Measurements from ENCODE around the gene NIP7.

NIP7 gene

GRCh38 chr16:69373019-69373418, 33.4 kb downstream of the NIP7 start:
- POLR2A ChIA-PET = no interaction called here
- no peak overlapping the region for H3K27ac ChIP-seq (ENCODE audit: insufficient read depth in 1 of 2, low read depth in 1 of 2, low read length in 2 of 2, poor library complexity in 1 of 2, severe bottlenecking in 2 of 2)
- peaks cover 20 to 53% (median 42%) of the 10 kb centered on the region in 4 experiments for H3K36me3 ChIP-seq (ENCODE audit: control insufficient read depth in 4 of 4, insufficient read depth in 4 of 4, low read length in 3 of 4)
- WGBS (ENCODE audit: insufficient coverage) = no CpG with 5 or more reads among the region's 1 CpG
- no peaks in the 10 kb centered on the region for H3K27me3 ChIP-seq (replicated peaks in 2 of 5; ENCODE audit: control insufficient read depth in 4 of 5, insufficient read depth in 5 of 5, low read length in 4 of 5)
- H3K4me3 ChIP-seq (ENCODE audit: control insufficient read depth in 1 of 7, extremely low read depth in 1 of 7, insufficient read depth in 4 of 7, low read depth in 2 of 7, low read length in 6 of 7) = no peak overlapping the region
- peaks cover 3 to 7% (median 5%) of the 10 kb centered on the region in 4 experiments for H3K4me1 ChIP-seq (ENCODE audit: control extremely low read depth in 1 of 4, control insufficient read depth in 4 of 4, insufficient read depth in 4 of 4, low read length in 3 of 4)
- DNase-seq = no peak
- CTCF ChIA-PET = interaction anchor here (0.6 to 1.2 kb wide), 3 partner anchors 12 to 955 kb away, joined by 3 to 4 read pairs (median 3); partner anchors contain the start of gene COG8
- H3K9me3 ChIP-seq (ENCODE audit: control extremely low read depth in 1 of 5, control insufficient read depth in 4 of 5, insufficient read depth in 2 of 5, low read depth in 1 of 5, low read length in 4 of 5) = no peaks in the 10 kb centered on the region

GRCh38 chr16:69376393-69377059, 37.0 kb downstream of the NIP7 start:
- peaks cover 6 to 14% (median 7%) of the 10 kb centered on the region in 4 experiments for H3K4me1 ChIP-seq (ENCODE audit: control extremely low read depth in 1 of 4, control insufficient read depth in 4 of 4, insufficient read depth in 4 of 4, low read length in 3 of 4)
- POLR2A ChIA-PET = interaction anchor here (0.6 kb wide), 1 partner anchor 57 kb away, joined by 4 read pairs; no protein-coding TSS in a partner anchor
- no peaks in the 10 kb centered on the region for H3K27me3 ChIP-seq (replicated peaks in 2 of 5; ENCODE audit: control insufficient read depth in 4 of 5, insufficient read depth in 5 of 5, low read length in 4 of 5)
- WGBS (ENCODE audit: insufficient coverage) = 100% methylated on average over 2 of the region's 10 CpGs
- CTCF ChIA-PET = no interaction called here
- DNase-seq = no peak
- H3K4me3 ChIP-seq (ENCODE audit: control insufficient read depth in 1 of 7, extremely low read depth in 1 of 7, insufficient read depth in 4 of 7, low read depth in 2 of 7, low read length in 6 of 7) = no peak overlapping the region
- H3K27ac ChIP-seq (ENCODE audit: insufficient read depth in 1 of 2, low read depth in 1 of 2, low read length in 2 of 2, poor library complexity in 1 of 2, severe bottlenecking in 2 of 2) = no peak overlapping the region
- no peaks in the 10 kb centered on the region for H3K9me3 ChIP-seq (ENCODE audit: control extremely low read depth in 1 of 5, control insufficient read depth in 4 of 5, insufficient read depth in 2 of 5, low read depth in 1 of 5, low read length in 4 of 5)
- H3K36me3 ChIP-seq (ENCODE audit: control insufficient read depth in 4 of 4, insufficient read depth in 4 of 4, low read length in 3 of 4) = peaks cover 12 to 46% (median 31%) of the 10 kb centered on the region in 4 experiments

GRCh38 chr16:69378036-69378435, 38.5 kb downstream of the NIP7 start:
- POLR2A ChIA-PET = no interaction called here
- Histone ChIP-seq H3K9me3 (ENCODE audit: control extremely low read depth in 1 of 5, control insufficient read depth in 4 of 5, insufficient read depth in 2 of 5, low read depth in 1 of 5, low read length in 4 of 5) (no peaks in the 10 kb centered on the region), H3K27me3 (replicated peaks in 2 of 5; ENCODE audit: control insufficient read depth in 4 of 5, insufficient read depth in 5 of 5, low read length in 4 of 5) (no peaks in the 10 kb centered on the region), H3K4me1 (ENCODE audit: control extremely low read depth in 1 of 4, control insufficient read depth in 4 of 4, insufficient read depth in 4 of 4, low read length in 3 of 4) (peaks cover 0 to 21% (median 14%) of the 10 kb centered on the region in 4 experiments), H3K4me3 (ENCODE audit: control insufficient read depth in 1 of 7, extremely low read depth in 1 of 7, insufficient read depth in 4 of 7, low read depth in 2 of 7, low read length in 6 of 7) (no peak overlapping the region), H3K27ac (ENCODE audit: insufficient read depth in 1 of 2, low read depth in 1 of 2, low read length in 2 of 2, poor library complexity in 1 of 2, severe bottlenecking in 2 of 2) (no peak overlapping the region), H3K36me3 (ENCODE audit: control insufficient read depth in 4 of 4, insufficient read depth in 4 of 4, low read length in 3 of 4) (peaks cover 15 to 48% (median 33%) of the 10 kb centered on the region in 4 experiments)
- CTCF ChIA-PET = interaction anchor here (0.6 to 1.0 kb wide), 4 partner anchors 13 to 1894 kb away, joined by 3 read pairs; no protein-coding TSS in a partner anchor
- WGBS (ENCODE audit: insufficient coverage) = 100% methylated on average over 1 of the region's 1 CpG
- no peak for DNase-seq

GRCh38 chr16:69378760-69379159, 39.2 kb downstream of the NIP7 start:
- Histone ChIP-seq H3K27ac (ENCODE audit: insufficient read depth in 1 of 2, low read depth in 1 of 2, low read length in 2 of 2, poor library complexity in 1 of 2, severe bottlenecking in 2 of 2) (no peak overlapping the region), H3K36me3 (ENCODE audit: control insufficient read depth in 4 of 4, insufficient read depth in 4 of 4, low read length in 3 of 4) (peaks cover 11 to 49% (median 35%) of the 10 kb centered on the region in 4 experiments), H3K27me3 (replicated peaks in 2 of 5; ENCODE audit: control insufficient read depth in 4 of 5, insufficient read depth in 5 of 5, low read length in 4 of 5) (no peaks in the 10 kb centered on the region), H3K4me3 (ENCODE audit: control insufficient read depth in 1 of 7, extremely low read depth in 1 of 7, insufficient read depth in 4 of 7, low read depth in 2 of 7, low read length in 6 of 7) (no peak overlapping the region), H3K9me3 (ENCODE audit: control extremely low read depth in 1 of 5, control insufficient read depth in 4 of 5, insufficient read depth in 2 of 5, low read depth in 1 of 5, low read length in 4 of 5) (no peaks in the 10 kb centered on the region), H3K4me1 (ENCODE audit: control extremely low read depth in 1 of 4, control insufficient read depth in 4 of 4, insufficient read depth in 4 of 4, low read length in 3 of 4) (peaks cover 0 to 26% (median 19%) of the 10 kb centered on the region in 4 experiments)
- no peak for DNase-seq
- ChIA-PET POLR2A (no interaction called here), CTCF (interaction anchor here (0.6 to 1.1 kb wide), 6 partner anchors 10 to 1895 kb away, joined by 3 read pairs; no protein-coding TSS in a partner anchor)
- WGBS (ENCODE audit: insufficient coverage) = 100% methylated on average over 1 of the region's 1 CpG

GRCh38 chr16:69381231-69381630, 41.7 kb downstream of the NIP7 start:
- 0% methylated on average over 2 of the region's 2 CpGs for WGBS (ENCODE audit: insufficient coverage)

GRCh38 chr16:69382421-69382820, 42.8 kb downstream of the NIP7 start:
- H3K4me3 ChIP-seq (ENCODE audit: control insufficient read depth in 1 of 7, extremely low read depth in 1 of 7, insufficient read depth in 4 of 7, low read depth in 2 of 7, low read length in 6 of 7) = no peak overlapping the region
- H3K27ac ChIP-seq (ENCODE audit: insufficient read depth in 1 of 2, low read depth in 1 of 2, low read length in 2 of 2, poor library complexity in 1 of 2, severe bottlenecking in 2 of 2) = peak overlapping the region in 1 of 2 experiments; percentile 92
- DNase-seq = peak in 1 of 3 donors; percentile 15
- no CpG with 5 or more reads among the region's 2 CpGs for WGBS (ENCODE audit: insufficient coverage)
- CTCF ChIA-PET = interaction anchor here (1.6 kb wide), 2 partner anchors 45 to 59 kb away, joined by 5 to 6 read pairs; no protein-coding TSS in a partner anchor
- peaks cover 10 to 51% (median 31%) of the 10 kb centered on the region in 4 experiments for H3K36me3 ChIP-seq (ENCODE audit: control insufficient read depth in 4 of 4, insufficient read depth in 4 of 4, low read length in 3 of 4)
- H3K27me3 ChIP-seq (replicated peaks in 2 of 5; ENCODE audit: control insufficient read depth in 4 of 5, insufficient read depth in 5 of 5, low read length in 4 of 5) = no peaks in the 10 kb centered on the region
- peaks cover 0 to 44% (median 34%) of the 10 kb centered on the region in 4 experiments for H3K4me1 ChIP-seq (ENCODE audit: control extremely low read depth in 1 of 4, control insufficient read depth in 4 of 4, insufficient read depth in 4 of 4, low read length in 3 of 4)
- POLR2A ChIA-PET = interaction anchor here (0.7 kb wide), 1 partner anchor 64 kb away, joined by 3 read pairs; no protein-coding TSS in a partner anchor
- H3K9me3 ChIP-seq (ENCODE audit: control extremely low read depth in 1 of 5, control insufficient read depth in 4 of 5, insufficient read depth in 2 of 5, low read depth in 1 of 5, low read length in 4 of 5) = no peaks in the 10 kb centered on the region

More at GRCh38 chr16:69381231-69381630, 41.7 kb downstream of the NIP7 start:
- CTCF ChIA-PET = interaction anchor here (1.1 to 1.6 kb wide), 3 partner anchors 14 to 58 kb away, joined by 3 to 5 read pairs (median 3); no protein-coding TSS in a partner anchor
- H3K4me1 ChIP-seq (ENCODE audit: control extremely low read depth in 1 of 4, control insufficient read depth in 4 of 4, insufficient read depth in 4 of 4, low read length in 3 of 4) = peaks cover 0 to 38% (median 32%) of the 10 kb centered on the region in 4 experiments
- H3K36me3 ChIP-seq (ENCODE audit: control insufficient read depth in 4 of 4, insufficient read depth in 4 of 4, low read length in 3 of 4) = peaks cover 10 to 52% (median 33%) of the 10 kb centered on the region in 4 experiments
- peak; percentile 48 to 71 (median 56) for DNase-seq
- H3K27me3 ChIP-seq (replicated peaks in 2 of 5; ENCODE audit: control insufficient read depth in 4 of 5, insufficient read depth in 5 of 5, low read length in 4 of 5) = no peaks in the 10 kb centered on the region
- H3K9me3 ChIP-seq (ENCODE audit: control extremely low read depth in 1 of 5, control insufficient read depth in 4 of 5, insufficient read depth in 2 of 5, low read depth in 1 of 5, low read length in 4 of 5) = no peaks in the 10 kb centered on the region
- H3K27ac ChIP-seq (ENCODE audit: insufficient read depth in 1 of 2, low read depth in 1 of 2, low read length in 2 of 2, poor library complexity in 1 of 2, severe bottlenecking in 2 of 2) = peak overlapping the region; percentile 89 to 92
- POLR2A ChIA-PET = interaction anchor here (0.6 kb wide), 1 partner anchor 29 kb away, joined by 4 read pairs; no protein-coding TSS in a partner anchor
- peak overlapping the region in 1 of 7 experiments; percentile 16 for H3K4me3 ChIP-seq (ENCODE audit: control insufficient read depth in 1 of 7, extremely low read depth in 1 of 7, insufficient read depth in 4 of 7, low read depth in 2 of 7, low read length in 6 of 7)

- WGBS (ENCODE audit: insufficient coverage) = 3% methylated on average over 5 of the region's 6 CpGs
- H3K9me3 ChIP-seq (ENCODE audit: control extremely low read depth in 1 of 5, control insufficient read depth in 4 of 5, insufficient read depth in 2 of 5, low read depth in 1 of 5, low read length in 4 of 5) = no peaks in the 10 kb centered on the region
- POLR2A ChIA-PET = no interaction called here
- no peaks in the 10 kb centered on the region for H3K27me3 ChIP-seq (replicated peaks in 2 of 5; ENCODE audit: control insufficient read depth in 4 of 5, insufficient read depth in 5 of 5, low read length in 4 of 5)
- peaks cover 5 to 28% (median 18%) of the 10 kb centered on the region in 4 experiments for H3K36me3 ChIP-seq (ENCODE audit: control insufficient read depth in 4 of 4, insufficient read depth in 4 of 4, low read length in 3 of 4)
- H3K4me1 ChIP-seq (ENCODE audit: control extremely low read depth in 1 of 4, control insufficient read depth in 4 of 4, insufficient read depth in 4 of 4, low read length in 3 of 4) = peaks cover 0 to 44% (median 34%) of the 10 kb centered on the region in 4 experiments
- CTCF ChIA-PET = interaction anchor here (0.9 to 1.2 kb wide), 2 partner anchors 10 to 12 kb away, joined by 3 to 4 read pairs; no protein-coding TSS in a partner anchor
- H3K4me3 ChIP-seq (ENCODE audit: control insufficient read depth in 1 of 7, extremely low read depth in 1 of 7, insufficient read depth in 4 of 7, low read depth in 2 of 7, low read length in 6 of 7) = peak overlapping the region; percentile 67 to 99 (median 84)
- H3K27ac ChIP-seq (ENCODE audit: insufficient read depth in 1 of 2, low read depth in 1 of 2, low read length in 2 of 2, poor library complexity in 1 of 2, severe bottlenecking in 2 of 2) = peak overlapping the region; percentile 80 to 96
- no peak for DNase-seq
Measured at GRCh38 chr16:69384974-69385373, 45.4 kb downstream of the NIP7 start.

Data from common myeloid progenitor, CD34-positive (primary cell).